Type B pancreatic cell (in vitro differentiated cells): ENCODE measurements around the gene CFAP65. TPM values are rescaled to one million over a fixed set of nuclear protein-coding genes. Genes with fewer than 3 reads are reported as not detected.

Source experiments
- DNase-seq: peaks from one replicate; pipeline ENCODE4 v3.0.0; 2021; ENCODE audit warnings: mixed read lengths; ENCODE audit not compliant: unreplicated experiment; ENCODE audit errors: extremely low spot score
- H3K27ac Mint-ChIP-seq: 2 replicates; pipeline ENCODE4 v1.8.0; 2021; ENCODE audit warnings: mild to moderate bottlenecking, mixed read lengths
- H3K27me3 Mint-ChIP-seq: 2 replicates; pipeline ENCODE4 v1.8.0; 2021; ENCODE audit warnings: mixed read lengths
- H3K36me3 Mint-ChIP-seq: 2 replicates; pipeline ENCODE4 v1.8.0; 2021; ENCODE audit warnings: mixed read lengths
- H3K4me1 Mint-ChIP-seq: one replicate; pipeline ENCODE4 v1.8.0; 2021; ENCODE audit warnings: mixed read lengths; ENCODE audit not compliant: unreplicated experiment
- H3K4me3 Mint-ChIP-seq: 2 replicates; pipeline ENCODE4 v1.8.0; 2021; ENCODE audit warnings: mild to moderate bottlenecking, mixed read lengths
- H3K9me3 Mint-ChIP-seq: 2 replicates; pipeline ENCODE4 v1.8.0; 2021; ENCODE audit warnings: mixed read lengths
- total RNA-seq: library from RNA; stranded (reverse); gene quantifications from 2 replicates; pipeline ENCODE4 v1.2.1, GENCODE V29; 2021; ENCODE audit warnings: low replicate concordance
- TF ChIP-seq, protein P1 (sequence below): fragments of 200-600 bp; sonication (generic); conservative IDR thresholded peaks from 2 replicates; pipeline ENCODE4 v1.5.0; 2021; ENCODE audit warnings: antibody characterized with exemption, mild to moderate bottlenecking

CFAP65 gene
- total RNA-seq, 1 donor from 2014 or later: 2.1 TPM

DNA sequence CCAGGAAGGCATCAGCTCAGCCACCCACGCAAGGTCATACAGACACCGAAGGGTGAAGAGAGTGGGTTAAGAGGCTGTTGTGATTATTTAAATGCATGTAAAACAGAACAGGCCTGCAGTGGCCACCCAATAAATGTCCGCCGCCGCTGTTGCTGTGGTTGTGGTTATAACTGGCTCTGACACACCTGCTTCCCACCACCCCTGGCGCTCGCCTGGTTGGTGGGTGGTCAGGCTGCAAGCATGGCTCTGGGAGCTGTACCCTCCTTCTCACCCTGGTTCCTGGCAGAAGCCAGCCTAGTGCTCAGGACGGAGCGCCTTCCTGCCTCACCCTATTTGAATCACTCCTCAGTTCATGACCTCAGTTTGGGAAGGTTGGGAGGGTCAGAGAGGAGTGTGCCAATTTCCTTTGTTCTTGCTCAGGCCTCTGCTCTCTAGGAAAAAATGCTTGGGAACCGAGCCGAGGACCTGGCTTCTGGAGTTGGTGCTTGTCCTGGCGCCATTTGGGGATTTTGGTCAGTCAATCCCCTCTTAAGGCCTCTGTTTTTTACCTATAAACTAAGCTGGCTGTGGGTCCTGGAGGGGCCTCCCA, 42.8 kb downstream of the CFAP65 start:
- H3K27ac Mint-ChIP-seq: peak overlapping the region; percentile 46
- peaks cover 90% of the 10 kb centered on the region for H3K27me3 Mint-ChIP-seq
- TF ChIP-seq, protein P1, sequence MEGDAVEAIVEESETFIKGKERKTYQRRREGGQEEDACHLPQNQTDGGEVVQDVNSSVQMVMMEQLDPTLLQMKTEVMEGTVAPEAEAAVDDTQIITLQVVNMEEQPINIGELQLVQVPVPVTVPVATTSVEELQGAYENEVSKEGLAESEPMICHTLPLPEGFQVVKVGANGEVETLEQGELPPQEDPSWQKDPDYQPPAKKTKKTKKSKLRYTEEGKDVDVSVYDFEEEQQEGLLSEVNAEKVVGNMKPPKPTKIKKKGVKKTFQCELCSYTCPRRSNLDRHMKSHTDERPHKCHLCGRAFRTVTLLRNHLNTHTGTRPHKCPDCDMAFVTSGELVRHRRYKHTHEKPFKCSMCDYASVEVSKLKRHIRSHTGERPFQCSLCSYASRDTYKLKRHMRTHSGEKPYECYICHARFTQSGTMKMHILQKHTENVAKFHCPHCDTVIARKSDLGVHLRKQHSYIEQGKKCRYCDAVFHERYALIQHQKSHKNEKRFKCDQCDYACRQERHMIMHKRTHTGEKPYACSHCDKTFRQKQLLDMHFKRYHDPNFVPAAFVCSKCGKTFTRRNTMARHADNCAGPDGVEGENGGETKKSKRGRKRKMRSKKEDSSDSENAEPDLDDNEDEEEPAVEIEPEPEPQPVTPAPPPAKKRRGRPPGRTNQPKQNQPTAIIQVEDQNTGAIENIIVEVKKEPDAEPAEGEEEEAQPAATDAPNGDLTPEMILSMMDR: no peak
- H3K4me1 Mint-ChIP-seq: peaks cover 9% of the 10 kb centered on the region
- no peaks in the 10 kb centered on the region for H3K9me3 Mint-ChIP-seq
- H3K36me3 Mint-ChIP-seq: no peaks in the 10 kb centered on the region
- DNase-seq: no peak
- peak overlapping the region; percentile 4 for H3K4me3 Mint-ChIP-seq

DNA sequence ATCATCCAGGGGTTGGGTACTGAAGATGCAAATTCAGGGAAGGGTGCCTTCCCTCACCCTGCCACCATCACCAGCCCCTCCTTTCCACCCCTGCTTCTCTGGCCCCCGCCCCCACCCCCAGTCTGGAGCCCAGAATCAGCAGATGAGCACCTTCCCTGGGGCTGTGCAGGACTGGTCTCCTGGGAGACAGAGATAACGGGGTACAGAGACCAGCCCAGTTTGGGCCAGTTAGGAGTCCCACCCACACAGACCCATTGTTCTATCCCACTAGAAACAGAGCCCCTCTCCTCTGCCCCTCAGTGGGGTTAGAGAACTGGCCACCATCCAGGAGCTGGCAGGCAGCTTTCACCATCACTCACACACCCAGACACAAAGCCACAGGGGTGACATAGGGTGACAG, 43.6 kb downstream of the CFAP65 start:
- H3K4me3 Mint-ChIP-seq: peak overlapping the region; percentile 4
- no peak for DNase-seq
- no peaks in the 10 kb centered on the region for H3K9me3 Mint-ChIP-seq
- H3K27me3 Mint-ChIP-seq: peaks cover 85% of the 10 kb centered on the region
- H3K27ac Mint-ChIP-seq: peak overlapping the region; percentile 46
- no peaks in the 10 kb centered on the region for H3K36me3 Mint-ChIP-seq
- TF ChIP-seq, protein P1: no peak
- H3K4me1 Mint-ChIP-seq: peaks cover 5% of the 10 kb centered on the region

DNA sequence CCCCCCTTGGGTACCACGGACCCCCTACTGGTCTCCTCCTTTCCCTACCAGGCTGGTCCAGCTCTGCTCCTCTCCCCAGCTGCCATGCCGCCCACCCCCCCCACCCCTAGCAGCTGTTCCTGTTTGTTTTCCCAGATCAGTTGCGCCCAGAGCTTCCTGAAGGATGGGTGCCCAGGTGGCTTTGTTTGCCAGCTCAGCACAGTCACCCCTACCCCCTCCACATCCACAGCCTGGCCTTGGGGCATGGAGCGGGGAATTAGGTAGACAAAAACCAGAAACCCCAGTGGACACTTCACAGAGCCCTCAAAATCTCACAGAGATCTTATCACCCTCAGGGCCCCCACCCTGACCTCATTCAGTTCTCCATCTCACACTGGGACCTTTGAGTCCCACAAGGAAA, 44.4 kb downstream of the CFAP65 start:
- Mint-ChIP-seq H3K9me3 (no peaks in the 10 kb centered on the region), H3K4me3 (peak overlapping the region; percentile 55), H3K27ac (peak overlapping the region; percentile 82), H3K4me1 (peaks cover 5% of the 10 kb centered on the region), H3K27me3 (peaks cover 86% of the 10 kb centered on the region), H3K36me3 (no peaks in the 10 kb centered on the region)
- DNase-seq: no peak
- TF ChIP-seq, protein P1: no peak

DNA sequence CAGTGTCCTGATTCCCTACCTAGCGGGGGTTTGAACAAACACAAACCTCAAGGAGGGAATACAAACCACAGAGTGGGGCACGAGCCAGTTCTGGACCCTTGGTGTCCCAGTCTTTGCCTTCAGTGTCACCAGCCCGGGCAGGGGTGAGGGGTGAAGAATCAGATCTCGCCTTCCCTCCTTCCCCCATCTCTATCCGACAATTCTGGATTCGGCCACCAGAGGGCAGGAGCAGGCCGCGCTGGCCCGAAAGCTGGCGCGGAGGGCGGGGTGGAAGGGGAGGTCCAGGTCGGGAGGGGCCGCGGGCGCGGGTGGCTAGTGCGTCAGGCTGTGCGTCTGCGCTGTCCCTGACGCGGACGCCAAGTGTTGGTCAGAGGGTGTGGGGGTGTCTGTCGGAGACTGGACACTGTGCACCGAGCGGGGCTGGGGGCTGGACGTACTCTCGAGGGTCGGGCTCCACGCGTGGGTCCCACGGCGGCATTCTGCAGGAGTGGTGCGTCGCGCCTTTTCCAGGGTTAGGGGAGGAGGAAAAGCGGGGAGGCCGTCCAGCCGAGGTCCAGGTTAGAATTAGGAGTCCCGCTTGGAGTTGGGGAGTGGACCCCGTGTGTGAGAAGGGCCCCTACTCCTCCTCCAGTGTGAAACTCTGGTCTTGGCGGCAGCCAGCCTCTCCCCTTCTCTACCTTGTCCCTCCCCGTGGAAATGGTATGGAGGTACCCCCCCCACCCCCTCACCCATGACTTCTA, 45.2 kb downstream of the CFAP65 start:
- H3K4me3 Mint-ChIP-seq: peak overlapping the region; percentile 79
- H3K4me1 Mint-ChIP-seq: peaks cover 5% of the 10 kb centered on the region
- TF ChIP-seq, protein P1: peak; percentile 93
- no peaks in the 10 kb centered on the region for H3K36me3 Mint-ChIP-seq
- no peaks in the 10 kb centered on the region for H3K9me3 Mint-ChIP-seq
- H3K27me3 Mint-ChIP-seq: peaks cover 89% of the 10 kb centered on the region
- H3K27ac Mint-ChIP-seq: no peak overlapping the region
- peak; percentile 89 for DNase-seq

DNA sequence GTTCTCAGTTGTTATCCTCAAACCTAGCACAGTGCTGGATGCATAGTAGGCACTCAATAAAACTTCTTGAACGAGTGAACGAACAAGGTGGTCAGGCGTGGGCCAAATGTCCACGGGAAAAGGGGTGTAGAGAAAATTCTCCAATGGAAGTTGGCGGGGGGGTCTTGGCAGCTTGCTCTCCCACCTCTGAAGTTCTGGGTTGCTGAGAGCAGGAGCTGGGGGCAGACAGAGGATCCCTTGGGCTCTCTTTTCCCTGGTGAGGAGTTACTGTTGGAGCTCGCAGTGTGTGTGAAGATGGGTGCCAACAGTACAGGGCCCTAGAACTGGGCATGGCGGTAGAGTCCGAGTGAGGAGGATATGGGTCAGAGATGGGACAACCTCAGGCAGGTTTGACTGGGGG, 45.8 kb downstream of the CFAP65 start:
- H3K36me3 Mint-ChIP-seq: no peaks in the 10 kb centered on the region
- H3K27ac Mint-ChIP-seq: no peak overlapping the region
- TF ChIP-seq, protein P1: no peak
- peak overlapping the region; percentile 79 for H3K4me3 Mint-ChIP-seq
- no peak for DNase-seq
- H3K4me1 Mint-ChIP-seq: peaks cover 5% of the 10 kb centered on the region
- no peaks in the 10 kb centered on the region for H3K9me3 Mint-ChIP-seq
- peaks cover 89% of the 10 kb centered on the region for H3K27me3 Mint-ChIP-seq
